GM11168 (cell line): ENCODE data around the gene ASAP2.

Experiments used
- in situ Hi-C: fragments of 300-500 bp; cut with MboI; formaldehyde crosslinking; loops from one replicate; pipeline ENCODE4 v1.12.0; 2022; ENCODE audit warnings: low sequenced_read_pairs; ENCODE audit not compliant: unreplicated experiment

The ASAP2 gene

DNA sequence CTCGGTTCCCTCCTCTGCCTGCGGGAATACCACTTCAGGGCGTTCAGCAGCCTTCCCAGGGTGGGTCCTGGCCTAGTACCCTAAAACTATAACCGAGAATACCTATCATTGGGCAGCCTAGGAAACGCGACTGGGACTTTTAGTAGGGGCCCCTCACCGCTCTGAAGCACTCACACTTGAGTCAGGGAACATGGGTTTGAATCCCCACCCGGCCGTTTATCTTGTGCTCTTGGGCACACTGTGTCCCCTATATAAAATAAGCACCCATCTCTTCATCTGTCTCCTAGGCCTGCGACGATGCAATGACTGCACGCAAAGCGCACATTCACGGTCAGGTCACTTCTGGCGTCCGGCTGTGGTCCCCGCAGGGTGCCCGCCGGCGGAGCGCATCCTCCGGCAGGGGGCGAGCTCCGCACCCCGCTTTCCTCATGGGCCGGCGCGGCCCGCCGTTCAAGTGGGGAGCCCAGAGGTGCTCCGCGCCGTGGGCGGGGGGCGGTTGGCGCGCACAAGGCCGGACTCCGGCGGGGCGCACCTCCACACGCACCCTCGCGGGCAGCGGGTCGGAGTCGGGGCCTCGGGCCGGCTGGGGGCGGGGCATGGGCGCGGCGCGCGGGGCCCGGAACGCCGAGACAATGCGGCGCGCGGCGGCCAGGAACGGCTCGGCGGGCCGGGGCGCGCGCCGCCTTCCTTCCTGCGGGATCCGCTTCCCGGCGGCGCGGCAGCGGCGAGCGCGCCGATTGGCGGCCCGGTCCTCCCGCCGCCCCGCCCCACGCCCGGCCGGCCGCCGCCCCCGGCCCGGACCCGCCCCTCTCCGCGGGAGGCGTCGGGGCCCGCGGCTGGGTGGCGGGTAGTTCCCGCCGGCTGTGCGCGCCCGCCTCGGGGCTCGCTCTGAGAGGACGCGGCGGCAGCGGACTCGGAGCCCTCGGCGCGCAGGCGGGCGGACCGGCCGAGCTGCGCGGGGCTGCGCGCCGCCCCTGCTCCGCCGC is at the start of gene ASAP2:
TSS of gene ASAP2 (plus strand) at position 850 of the 986 bp plus-strand sequence. CDS start 293 bp downstream, outside the sequence.
- in situ Hi-C loops, result no loop called here

DNA sequence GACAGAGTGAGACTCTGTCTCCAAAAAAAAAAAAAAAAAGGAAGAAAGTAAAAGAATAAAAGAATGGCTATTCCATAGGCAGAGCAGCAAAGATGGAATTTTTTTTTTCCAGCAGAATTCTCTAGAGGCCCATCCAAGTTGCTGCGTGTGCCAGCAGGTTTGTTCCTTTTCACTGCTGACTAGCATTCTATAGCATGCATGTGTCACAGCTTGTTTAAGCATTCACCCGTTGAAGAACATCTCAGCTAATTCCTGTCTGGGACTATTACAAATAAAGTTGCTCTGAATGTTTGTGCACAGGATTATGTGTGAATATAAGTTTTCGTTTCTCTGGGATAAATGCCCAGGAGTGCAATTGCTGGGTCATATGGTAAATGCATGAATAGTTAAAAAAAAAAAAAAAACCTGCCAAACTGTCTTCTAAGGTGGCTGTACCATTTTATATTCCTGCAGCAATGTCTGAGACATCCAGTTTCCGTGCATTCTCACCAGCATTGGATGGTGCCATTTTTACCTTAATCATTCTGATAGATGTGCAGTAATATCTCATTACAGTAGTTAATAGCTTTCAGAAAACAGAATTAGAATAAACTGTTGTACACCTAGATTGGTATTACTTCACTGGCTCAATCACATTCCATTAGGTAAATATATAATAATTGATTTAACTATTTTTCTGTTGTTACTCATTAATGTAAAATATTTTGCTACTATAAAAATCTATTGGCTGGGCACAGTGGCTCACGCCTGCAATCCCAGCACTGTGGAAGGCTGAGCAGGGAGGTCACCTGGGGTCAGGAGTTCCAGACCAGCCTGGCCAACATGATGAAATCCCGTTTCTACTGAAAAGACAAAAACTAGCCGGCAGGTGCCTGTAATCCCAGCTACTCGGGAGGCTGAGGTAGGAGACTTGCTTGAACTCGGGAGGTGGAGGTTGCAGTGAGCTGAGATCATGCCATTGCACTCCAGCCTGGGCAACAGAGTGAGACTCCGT is 47.5 kb upstream of the ASAP2 start:
- in situ Hi-C loops, result no loop called here

DNA sequence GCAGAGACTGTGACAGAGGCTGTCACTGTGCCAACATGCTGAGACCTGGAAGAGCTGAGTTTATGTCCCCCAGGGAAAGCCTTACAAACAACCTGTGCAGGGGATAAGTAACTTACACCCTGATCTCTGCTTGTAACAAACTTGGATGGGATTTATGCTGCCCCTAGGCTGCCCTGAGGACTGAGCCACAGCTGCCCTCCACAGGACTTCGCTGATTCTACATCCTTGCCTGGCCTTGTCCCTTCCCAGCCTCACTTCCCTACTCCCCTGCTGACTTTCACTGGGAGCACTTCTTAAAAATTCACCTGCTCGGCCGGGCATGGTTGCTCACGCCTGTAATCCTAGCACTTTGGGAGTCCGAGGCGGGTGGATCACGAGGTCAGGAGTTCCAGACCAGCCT is 45.9 kb upstream of the ASAP2 start:
- in situ Hi-C loops, result no loop called here

DNA sequence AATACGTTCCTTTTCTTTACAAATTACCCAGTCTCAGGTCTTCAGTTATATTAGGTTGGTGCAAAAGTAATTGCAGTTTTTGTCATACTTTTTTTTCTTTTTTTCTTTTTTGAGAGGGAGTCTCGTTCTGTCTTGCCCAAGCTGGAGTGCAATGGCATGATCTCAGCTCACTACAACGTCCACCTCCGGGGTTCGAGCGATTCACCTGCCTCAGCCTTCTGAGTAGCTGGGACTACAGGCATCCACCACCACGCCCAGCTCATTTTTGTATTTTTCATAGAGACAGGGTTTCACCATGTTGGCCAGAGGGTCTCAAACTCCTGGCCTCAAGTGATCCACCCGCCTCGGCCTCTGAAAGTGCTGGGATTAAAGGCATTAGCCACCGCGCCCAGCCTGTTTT is 43.8 kb upstream of the ASAP2 start:
- in situ Hi-C loops, result no loop called here

DNA sequence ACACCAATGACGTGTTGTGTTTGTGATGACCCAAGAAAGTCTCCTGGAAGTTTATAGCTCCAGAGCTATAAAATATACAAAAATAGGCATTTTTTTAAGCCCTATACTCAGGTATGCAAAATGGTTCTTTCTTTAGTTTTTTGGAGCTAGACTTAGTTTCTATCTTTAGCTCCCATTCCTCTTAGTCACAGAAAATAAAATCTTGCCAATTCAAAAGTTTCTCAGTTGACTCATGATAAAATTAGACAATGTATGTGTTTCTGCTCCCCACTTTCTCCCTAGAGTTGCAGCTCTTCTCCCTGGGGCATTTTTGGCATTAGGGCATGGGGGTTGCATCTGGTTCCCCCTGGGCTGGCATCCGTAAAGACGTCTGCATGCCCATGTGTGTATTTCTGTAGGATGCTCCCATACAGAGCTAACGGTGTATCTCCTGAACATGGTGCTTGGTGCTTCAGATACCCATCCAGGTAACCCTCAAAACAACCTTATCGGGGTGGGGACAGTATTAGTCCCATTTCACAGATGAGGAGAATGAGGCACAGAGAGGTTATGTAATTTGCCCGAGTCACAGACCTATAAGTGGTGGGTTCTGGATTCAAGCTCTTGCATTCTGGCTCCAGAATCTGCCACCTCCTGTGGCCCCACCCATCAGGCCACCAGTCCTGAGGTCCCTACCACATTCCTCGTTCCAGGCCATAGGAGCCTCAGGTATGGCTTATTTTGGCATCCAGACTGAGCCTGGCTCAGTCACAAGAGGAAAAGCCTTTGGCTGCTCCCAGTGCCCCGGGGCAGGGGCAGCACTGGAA is 43.1 kb upstream of the ASAP2 start:
- in situ Hi-C loops, result no loop called here

- in situ Hi-C loops, result no loop called here
Observed at GRCh38 chr2:9164112-9164608, 42.5 kb upstream of the ASAP2 start.

- in situ Hi-C loops, result no loop called here
Observed at GRCh38 chr2:9165625-9166024, 41.0 kb upstream of the ASAP2 start.

DNA sequence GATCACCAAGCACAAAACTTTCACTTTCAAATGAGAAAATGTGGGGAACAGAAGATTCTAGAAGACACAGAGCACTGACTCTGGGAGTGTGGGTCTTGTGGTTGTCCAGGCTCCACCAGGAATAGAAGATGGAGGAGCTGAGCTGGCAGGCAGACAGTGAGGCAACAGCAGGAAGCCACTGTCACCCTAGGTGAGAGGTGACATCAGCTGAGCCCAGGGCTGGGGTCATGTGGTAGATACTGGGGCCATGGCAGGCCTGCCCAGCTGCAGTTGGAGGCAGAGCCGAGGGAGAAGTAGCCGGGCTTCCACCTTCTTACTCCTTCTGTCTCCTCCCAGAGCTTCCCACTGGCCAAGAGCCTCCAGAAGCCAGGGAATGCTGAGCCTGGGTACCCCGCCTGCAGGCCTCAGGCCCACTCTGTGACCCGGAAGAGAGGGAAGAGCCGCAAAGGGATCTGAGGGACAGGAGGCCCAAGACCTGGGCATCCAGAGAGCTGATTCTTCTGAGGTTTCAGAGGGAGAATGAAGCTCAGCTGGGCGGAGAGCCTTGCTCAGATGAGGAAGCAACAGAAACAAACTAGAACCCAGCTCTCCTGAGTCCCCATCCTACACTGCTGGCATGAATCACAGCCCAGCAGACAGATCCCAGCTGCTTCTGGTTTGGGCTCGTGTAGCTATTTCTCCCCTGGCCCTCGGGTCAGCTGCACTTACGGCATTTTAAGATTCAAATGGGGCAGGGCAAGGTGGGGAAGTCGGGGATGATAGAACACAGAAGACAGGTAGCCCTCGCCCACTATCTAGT is 39.8 kb upstream of the ASAP2 start:
- in situ Hi-C loops, result no loop called here

DNA sequence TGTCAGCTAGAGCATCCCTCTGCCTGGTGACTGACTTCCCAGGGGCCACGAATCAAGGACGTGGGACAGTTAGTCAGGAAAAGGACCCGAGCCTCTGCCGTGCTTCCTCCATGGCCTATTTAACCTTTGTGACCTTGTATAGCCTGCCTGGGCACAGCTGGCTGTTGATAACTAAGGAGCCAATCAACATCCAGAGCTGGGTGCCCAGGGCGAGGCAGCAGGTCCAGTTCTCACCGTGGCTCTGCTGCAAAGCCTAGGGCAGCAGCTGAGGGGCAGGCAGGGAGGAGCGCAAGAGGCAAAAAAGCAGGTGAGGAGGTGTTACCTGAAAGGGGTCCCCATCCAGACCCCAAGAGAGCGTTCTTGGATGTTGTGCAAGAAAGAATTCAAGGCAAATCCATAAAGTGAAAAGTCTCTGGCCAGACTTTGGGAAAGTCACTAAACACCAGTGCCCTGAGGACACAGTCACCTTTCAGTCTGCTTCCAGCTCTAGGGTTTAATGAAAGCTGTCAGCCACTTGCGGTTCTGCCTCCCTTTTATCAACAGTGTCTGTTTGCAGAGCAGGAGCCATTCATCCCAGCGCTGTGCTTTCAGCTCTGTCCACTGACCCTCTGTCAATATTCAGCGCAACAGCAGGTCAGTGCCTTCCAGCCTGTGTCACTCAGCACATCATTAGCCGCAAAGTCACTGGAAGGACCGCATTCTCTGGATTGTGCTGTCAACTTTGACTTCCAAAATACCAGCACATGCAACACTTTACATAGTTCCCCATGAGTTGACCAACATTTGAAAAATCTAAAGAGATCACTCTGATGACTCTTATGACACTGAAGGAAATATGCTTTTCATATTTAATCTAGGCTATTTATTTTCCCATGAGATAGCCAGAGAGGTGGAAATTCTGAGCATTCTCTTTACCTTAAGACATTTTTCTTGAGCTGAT is 38.6 kb upstream of the ASAP2 start:
- in situ Hi-C loops, result no loop called here

GRCh38 chr2:9168821-9169221 is 37.8 kb upstream of the ASAP2 start:
- in situ Hi-C loops, result no loop called here

GRCh38 chr2:9169349-9170107 is 37.1 kb upstream of the ASAP2 start:
- in situ Hi-C loops, result no loop called here

DNA sequence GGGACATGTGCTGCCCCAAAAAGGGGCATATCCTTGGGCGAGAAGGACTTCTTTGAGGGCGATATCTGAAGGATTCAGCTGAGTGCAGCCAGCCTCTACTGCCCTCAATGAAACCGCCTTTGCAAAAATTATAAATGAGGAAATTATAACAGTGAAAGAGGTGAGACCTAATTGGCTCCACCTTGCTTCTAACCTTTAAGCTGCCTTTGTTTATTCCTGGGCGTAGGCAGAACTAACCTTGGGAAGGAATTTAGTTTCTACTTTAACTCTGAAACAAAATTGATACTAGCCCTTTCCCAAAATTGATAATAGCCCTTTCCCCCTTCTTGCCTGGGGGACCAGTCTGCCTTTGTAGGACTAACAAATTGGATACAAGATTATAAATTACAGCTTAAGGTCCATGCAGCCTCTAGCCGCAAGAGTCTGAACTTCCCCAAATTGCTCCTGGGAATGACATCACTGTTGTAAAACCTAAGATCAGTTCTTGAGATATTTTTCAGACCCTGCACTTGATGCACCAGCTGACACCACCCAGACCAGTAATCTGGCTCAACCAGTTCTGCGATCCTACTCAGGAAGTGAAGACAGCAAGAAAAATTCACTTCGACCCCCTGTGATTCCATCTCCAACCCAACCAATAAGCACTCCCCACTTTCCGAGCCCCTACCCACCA is 36.0 kb upstream of the ASAP2 start:
- in situ Hi-C loops, result no loop called here

- in situ Hi-C loops, result no loop called here
Observed at GRCh38 chr2:9174771-9175437, 31.7 kb upstream of the ASAP2 start.

DNA sequence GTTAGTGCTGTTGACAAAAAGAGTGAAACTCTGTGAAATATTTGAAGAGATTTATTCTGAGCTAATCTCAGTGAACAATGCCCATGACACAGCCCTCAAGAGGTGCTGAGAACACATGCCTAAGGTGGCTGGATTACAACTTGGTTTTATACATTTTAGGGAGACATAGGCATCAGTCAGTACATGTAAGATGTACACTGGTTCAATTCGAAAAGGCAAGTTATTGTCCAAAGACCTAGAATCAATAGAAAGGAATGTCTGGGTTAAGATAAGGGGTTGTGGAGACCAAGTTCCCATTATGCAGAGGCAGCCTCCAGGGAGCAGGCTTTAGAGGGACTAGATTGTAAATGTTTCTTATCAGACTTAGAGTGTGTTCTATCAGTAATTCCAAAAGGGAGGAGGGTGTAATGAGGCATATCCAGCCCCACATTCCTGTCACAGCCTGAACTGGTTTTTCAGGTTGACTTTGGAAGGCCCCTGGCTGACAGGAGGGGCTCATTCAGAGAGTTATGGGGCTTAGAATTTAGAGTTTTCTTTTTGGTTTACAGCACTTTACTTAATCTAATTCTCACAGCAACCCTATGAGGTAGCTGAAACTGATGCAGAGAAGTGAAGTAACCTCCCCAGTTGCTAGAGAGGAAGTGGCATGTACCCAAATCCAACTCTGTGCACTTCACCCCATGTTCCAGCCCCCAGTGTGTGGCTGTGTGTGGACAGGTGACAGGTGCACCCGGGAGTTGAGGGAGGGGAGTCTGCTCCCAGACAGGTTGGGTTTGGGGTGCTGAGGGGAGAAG is 28.3 kb upstream of the ASAP2 start:
- in situ Hi-C loops, result no loop called here

DNA sequence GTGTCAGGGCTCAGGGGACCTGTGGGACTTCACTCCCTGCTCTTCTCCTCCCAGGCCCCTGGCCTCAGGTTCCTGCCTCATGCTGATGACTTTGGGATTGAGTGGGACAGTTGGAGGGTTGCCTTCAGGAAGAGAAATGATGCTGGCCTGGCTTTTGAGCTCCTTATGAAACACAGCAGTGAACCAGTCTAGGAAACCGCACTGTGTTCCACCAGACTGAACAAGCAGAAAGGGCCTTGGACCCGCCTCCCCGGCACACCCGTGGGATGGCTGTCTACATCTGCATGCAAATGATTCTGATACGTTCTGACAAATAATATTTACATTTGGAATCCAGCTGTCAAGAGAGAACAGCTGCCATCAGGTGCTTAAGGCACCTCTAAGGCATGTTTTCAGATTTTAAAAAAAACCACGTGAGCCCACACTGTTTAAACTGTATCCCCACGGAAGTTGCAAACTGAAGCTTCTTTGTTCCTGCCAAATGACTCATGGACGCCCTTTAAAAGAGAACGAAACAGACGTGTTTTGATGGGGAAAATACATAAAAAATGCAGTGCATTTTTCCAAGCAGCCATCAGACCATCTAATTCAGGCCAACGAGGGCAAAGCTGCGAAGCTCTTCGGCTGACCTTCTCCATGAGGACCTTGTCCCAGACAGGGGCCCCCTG is 27.6 kb upstream of the ASAP2 start:
- in situ Hi-C loops, result no loop called here
